Motor neuron (in vitro differentiated cells): Measurements from ENCODE around the gene NUMA1. TPM values are rescaled to one million over a fixed set of nuclear protein-coding genes. Genes with fewer than 3 reads are reported as not detected.

Experiments
- ATAC-seq, 8 experiments: fragments of 200-7000 bp; cut with Tn5 transposase; replicated peaks in 6 of 8; 2 replicates each; pipeline ENCODE4 v1.8.0; 2021; ENCODE audit warnings: mild to moderate bottlenecking in 8 of 8, moderate library complexity in 8 of 8
- H3K27ac ChIP-seq, 2 donors: fragments of 250-450 bp; sonication (Bioruptor Pico); 2 replicates each; pipeline ENCODE4 v1.9.0; 2021; ENCODE audit warnings: antibody characterized with exemption in 2 of 2, mild to moderate bottlenecking in 2 of 2, moderate library complexity in 1 of 2
- H3K4me1 ChIP-seq, 2 donors: fragments of 250-450 bp; sonication (Bioruptor Pico); replicated peaks in 1 of 2; 2 replicates each; pipeline ENCODE4 v1.6.1; 2021; ENCODE audit warnings: antibody characterized with exemption in 2 of 2, mild to moderate bottlenecking in 2 of 2, moderate library complexity in 1 of 2
- H3K4me3 ChIP-seq, 5 donors: fragments of 250-450 bp; sonication (Bioruptor Pico); 2 replicates each; pipeline ENCODE4 v1.9.0; 2021; ENCODE audit warnings: antibody characterized with exemption in 5 of 5, mild to moderate bottlenecking in 5 of 5, moderate library complexity in 4 of 5
- WGBS, 10 experiments: fragments of 450-650 bp; shearing (Covaris generic); methylation state at CpG; one replicate each; pipeline ENCODE4 v1.0.0; 2022; 5-methylcytosine and 5-hydroxymethylcytosine counted together
- in situ Hi-C, 9 experiments: fragments of 400-800 bp; cut with MboI; loops; one replicate each; pipeline ENCODE4 v1.15.0; 2021; ENCODE audit warnings: low sequenced_read_pairs in 9 of 9, low pct_unique_long_range_greater_than_20kb in 2 of 9; ENCODE audit not compliant: unreplicated experiment in 9 of 9
- total RNA-seq, 8 experiments: library from RNA; unstranded; fragments of 300-600 nt; gene quantifications; 2 replicates each; pipeline versions ENCODE4 v1.2.3 to v1.2.4, GENCODE V29; 2022

Gene NUMA1, protein sequence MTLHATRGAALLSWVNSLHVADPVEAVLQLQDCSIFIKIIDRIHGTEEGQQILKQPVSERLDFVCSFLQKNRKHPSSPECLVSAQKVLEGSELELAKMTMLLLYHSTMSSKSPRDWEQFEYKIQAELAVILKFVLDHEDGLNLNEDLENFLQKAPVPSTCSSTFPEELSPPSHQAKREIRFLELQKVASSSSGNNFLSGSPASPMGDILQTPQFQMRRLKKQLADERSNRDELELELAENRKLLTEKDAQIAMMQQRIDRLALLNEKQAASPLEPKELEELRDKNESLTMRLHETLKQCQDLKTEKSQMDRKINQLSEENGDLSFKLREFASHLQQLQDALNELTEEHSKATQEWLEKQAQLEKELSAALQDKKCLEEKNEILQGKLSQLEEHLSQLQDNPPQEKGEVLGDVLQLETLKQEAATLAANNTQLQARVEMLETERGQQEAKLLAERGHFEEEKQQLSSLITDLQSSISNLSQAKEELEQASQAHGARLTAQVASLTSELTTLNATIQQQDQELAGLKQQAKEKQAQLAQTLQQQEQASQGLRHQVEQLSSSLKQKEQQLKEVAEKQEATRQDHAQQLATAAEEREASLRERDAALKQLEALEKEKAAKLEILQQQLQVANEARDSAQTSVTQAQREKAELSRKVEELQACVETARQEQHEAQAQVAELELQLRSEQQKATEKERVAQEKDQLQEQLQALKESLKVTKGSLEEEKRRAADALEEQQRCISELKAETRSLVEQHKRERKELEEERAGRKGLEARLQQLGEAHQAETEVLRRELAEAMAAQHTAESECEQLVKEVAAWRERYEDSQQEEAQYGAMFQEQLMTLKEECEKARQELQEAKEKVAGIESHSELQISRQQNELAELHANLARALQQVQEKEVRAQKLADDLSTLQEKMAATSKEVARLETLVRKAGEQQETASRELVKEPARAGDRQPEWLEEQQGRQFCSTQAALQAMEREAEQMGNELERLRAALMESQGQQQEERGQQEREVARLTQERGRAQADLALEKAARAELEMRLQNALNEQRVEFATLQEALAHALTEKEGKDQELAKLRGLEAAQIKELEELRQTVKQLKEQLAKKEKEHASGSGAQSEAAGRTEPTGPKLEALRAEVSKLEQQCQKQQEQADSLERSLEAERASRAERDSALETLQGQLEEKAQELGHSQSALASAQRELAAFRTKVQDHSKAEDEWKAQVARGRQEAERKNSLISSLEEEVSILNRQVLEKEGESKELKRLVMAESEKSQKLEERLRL (N-terminal part only)
- 100 to 1,000 TPM in 3 of 8 experiments, 10 to 100 TPM in 5; 76.0 to 217 (median 95.6) TPM for total RNA-seq

DNA sequence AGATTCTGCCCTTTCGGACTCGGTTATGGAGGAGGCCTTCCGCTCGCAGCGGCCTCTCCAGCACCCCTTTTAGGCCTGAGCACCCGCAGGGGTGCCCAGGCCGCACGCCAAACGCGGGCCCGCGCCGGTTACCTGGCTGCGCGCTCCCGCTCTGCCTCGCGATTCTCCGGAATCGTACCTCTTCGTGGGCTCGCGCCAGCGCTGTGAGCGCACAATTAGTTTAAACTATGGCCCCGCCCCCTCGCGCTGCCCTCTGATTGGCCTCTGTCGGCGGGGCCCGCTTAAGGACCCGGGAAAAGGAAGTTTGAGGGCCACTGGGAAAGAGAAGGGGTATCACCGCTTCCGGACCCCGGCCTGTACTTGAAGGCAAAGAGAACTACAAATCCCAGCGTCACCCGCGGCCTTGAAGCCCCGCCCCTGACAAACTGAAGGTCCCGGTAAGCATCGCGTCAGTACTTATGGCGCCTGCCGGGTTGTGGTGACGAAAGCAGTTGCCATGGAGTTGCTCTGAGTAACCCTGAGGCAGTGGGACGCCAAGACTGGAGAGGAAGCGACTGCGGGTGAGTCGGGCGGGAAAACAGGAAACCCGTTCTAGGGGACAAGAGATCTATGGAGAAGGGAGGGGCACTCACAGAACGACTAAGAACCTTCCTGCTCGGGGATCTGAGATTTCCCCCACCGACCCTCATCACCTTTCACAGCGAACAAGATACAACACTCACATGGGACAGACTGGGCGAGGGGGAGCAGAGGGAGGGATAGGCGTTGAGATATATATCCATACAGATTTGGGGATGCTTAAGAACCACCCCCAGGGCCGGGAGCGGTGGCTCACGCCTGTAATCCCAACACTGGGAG lies at the start of gene NUMA1, which contains the start of gene LRRC51:
NUMA1 (minus strand) TSS at position 217 of the 858 bp plus-strand sequence. CDS start 44,599 bp downstream, outside the sequence.
LRRC51 (plus strand) TSS at position 525 of the 858 bp plus-strand sequence. CDS start 8,234 bp downstream, outside the sequence.
- WGBS, 10 experiments: 0 to 1% (median 0%) methylated on average over 4 to 29 of the region's 60 CpGs; no CpG with 5 or more reads in 3 of the 10 experiments
- ATAC-seq: peak; percentile 89 to 96 (median 95)
- H3K27ac ChIP-seq: peak within 1 kb of the TSS; percentile 73 to 79
- in situ Hi-C loops: loop anchor here in 1 of 9 experiments (10.0 kb wide), 1 partner anchor 56 kb away; no protein-coding TSS in a partner anchor
- peak within 1 kb of the TSS; percentile 52 to 68 (median 54) for H3K4me3 ChIP-seq
- peaks cover 5 to 6% of the 10 kb centered on the region in 2 donors for H3K4me1 ChIP-seq

DNA sequence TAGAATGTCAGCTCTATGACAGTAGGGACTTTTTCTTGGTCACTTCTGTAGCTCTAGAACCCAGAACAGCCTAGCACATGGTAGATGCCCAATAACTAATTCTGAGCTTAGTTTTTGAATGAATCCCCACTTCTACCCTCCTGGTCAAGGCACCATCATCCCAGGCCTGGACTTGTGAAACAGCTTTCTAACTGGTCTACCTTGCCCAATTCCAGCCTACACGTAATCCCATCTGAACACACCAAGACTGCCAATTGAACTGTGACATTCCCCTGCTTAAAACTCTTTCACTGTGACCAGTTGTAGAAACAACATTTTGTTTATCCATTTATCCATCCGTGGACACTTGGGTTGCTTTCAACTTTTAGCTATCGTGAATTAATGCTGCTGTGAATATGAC lies 49.0 kb upstream of the NUMA1 start:
- Histone ChIP-seq H3K27ac (no peak overlapping the region), H3K4me3 (no peak overlapping the region), H3K4me1 (no peaks in the 10 kb centered on the region)
- WGBS, 10 experiments: 20 to 94% (median 72%) methylated on average over 1 to 3 of the region's 3 CpGs; no CpG with 5 or more reads in 1 of the 10 experiments
- in situ Hi-C loops: no loop called here
- ATAC-seq: no peak

DNA sequence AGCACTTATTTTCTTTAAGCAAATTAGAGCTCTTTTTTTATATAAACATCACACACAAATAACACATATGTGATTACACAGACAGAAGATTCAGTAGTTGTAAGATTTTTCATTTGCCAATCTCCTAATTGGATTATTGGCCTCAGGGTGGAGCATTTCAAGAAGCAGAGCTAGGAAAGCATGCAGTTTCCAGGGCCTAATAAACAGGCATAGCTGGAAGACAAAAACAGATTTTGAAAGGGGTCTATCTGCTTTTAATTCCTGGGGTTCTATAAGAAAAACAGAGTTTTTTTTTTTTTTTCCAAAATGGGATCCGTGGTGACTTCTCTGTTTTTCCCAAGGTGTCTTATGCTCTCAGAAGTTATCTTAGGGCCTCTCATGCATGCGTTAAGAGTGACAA lies 47.6 kb upstream of the NUMA1 start:
- no peak overlapping the region for H3K4me3 ChIP-seq
- in situ Hi-C loops: no loop called here
- WGBS, 10 experiments: 25 to 89% (median 50%) methylated on average over 1 to 2 of the region's 2 CpGs; no CpG with 5 or more reads in 1 of the 10 experiments
- no peaks in the 10 kb centered on the region for H3K4me1 ChIP-seq
- no peak for ATAC-seq
- no peak overlapping the region for H3K27ac ChIP-seq

DNA sequence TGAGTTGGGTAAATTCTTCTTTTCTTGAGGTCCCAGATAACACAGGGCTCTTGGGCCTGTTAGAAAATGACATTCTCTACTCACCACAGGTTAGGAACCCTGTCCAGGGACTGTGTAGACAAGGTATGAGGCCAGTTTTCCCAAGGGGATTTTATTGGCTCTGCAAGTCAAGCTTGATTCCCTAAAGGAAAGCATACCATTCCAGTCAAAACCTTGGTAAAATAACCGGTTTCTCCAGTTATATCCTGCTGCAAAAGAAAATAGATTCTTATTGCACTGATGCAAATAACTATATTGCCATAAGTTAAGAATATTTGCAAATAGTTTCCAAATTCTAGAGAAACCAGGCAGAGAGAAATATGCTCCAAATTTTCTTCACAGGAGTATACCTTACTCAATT lies 45.6 kb upstream of the NUMA1 start:
- WGBS, 10 experiments: 0 to 80% (median 33%) methylated on average over 1 of the region's 1 CpG; no CpG with 5 or more reads in 3 of the 10 experiments

DNA sequence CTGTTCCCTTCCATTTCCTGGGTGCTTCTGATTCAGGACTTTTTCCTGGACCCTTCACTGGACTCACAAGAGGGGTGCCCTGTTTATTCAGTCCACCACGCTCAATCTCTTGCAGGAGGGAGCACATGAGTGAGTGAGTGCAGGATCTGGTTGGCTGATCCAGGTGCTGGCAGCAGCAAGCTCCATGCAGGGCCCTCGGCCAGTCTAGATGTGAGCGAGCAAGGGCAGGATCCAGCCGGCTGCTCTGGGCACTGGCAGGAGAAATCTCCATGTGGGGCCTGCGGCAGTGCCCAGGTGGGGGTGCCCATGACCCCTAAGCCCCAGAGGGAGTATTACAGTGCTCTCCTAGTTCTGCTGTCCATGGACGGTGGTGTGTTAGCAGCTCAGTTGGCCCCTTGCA lies 43.7 kb upstream of the NUMA1 start:
- WGBS, 10 experiments: 80% methylated on average over 1 to 2 of the region's 6 CpGs; no CpG with 5 or more reads in 8 of the 10 experiments
- no peak overlapping the region for H3K4me3 ChIP-seq
- H3K27ac ChIP-seq: no peak overlapping the region
- in situ Hi-C loops: no loop called here
- ATAC-seq: no peak
- peaks cover under 1 to 2% of the 10 kb centered on the region in 2 donors for H3K4me1 ChIP-seq

More for the DNA sequence above, 45.6 kb upstream of the NUMA1 start:
- H3K4me3 ChIP-seq: no peak overlapping the region
- no peak overlapping the region for H3K27ac ChIP-seq
- ATAC-seq: no peak
- in situ Hi-C loops: no loop called here
- H3K4me1 ChIP-seq: no peaks in the 10 kb centered on the region

DNA sequence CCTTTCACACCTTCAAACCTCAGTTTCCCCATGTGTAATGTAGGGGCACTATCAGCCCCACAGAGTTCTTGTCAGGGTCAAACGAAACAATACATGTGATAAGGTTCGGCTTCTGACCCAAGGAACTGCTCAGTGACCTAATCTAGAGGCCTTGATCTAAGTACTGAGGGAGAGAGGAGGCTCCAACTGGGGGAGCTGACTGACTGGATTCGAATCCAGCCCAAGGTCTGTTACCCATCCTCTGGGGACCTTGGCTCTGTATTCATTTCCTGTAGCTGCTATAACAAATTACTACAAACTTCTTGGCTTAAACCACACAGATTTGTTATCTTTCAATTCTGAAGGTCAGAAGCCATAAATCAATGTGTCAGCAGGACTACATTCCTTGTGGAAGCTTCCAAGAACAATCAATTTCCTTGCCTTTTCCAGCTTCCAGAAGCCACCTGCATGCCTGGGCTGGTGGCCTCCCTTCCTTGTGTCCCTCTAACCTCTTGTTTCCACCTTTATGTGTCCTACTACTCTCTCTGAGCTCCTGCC lies 42.8 kb upstream of the NUMA1 start:
- ATAC-seq: no peak
- Histone ChIP-seq H3K27ac (no peak overlapping the region), H3K4me3 (no peak overlapping the region), H3K4me1 (peaks cover 9 to 11% of the 10 kb centered on the region in 2 donors)
- in situ Hi-C loops: no loop called here
- 0 to 90% (median 55%) methylated on average over 1 to 3 of the region's 3 CpGs; no CpG with 5 or more reads in 4 of the 10 experiments for WGBS, 10 experiments

DNA sequence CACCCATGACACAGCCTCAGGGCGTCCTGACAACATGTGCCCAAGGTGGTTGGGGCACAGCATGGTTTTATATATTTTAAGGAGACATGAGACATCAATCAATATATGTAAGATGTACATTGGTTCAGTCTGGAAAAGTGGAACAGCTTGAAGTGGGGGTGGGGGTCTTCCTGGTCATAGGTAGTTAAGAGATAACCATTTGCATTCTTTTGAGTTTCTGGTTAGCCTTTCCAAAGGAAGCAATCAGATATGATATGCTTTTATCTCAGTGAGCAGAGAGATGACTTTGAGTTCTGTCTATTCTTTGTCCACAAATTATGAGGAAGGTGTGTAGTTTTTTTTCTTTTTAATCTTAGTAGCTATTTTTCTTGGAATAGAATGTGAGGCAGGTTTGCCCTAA lies 42.3 kb upstream of the NUMA1 start:
- WGBS, 10 experiments: 17 to 71% (median 60%) methylated on average over 1 of the region's 1 CpG; no CpG with 5 or more reads in 4 of the 10 experiments
- no peak for ATAC-seq
- in situ Hi-C loops: no loop called here
- peaks cover 15 to 17% of the 10 kb centered on the region in 2 donors for H3K4me1 ChIP-seq
- no peak overlapping the region for H3K27ac ChIP-seq
- no peak overlapping the region for H3K4me3 ChIP-seq

DNA sequence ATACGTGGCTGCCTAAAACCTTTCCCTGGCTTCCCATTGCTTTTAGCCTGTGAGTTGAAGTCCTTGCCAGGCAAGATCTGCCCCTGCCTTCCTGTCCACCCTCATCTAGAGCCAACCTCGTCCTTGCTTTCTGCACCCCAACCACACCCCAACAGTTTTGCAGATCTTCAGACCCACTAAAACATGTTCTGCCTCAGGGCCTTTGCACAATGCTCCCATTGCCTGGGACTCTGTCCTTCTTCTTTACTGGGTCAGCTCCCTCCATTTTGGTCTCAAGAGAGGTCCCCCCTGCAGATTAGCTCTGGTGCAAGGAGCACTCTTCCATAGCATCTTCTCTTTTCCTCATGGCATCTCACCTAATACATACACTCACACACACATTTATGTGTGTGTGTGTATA lies 40.6 kb upstream of the NUMA1 start:
- Histone ChIP-seq H3K4me3 (no peak overlapping the region), H3K4me1 (peaks cover 16 to 18% of the 10 kb centered on the region in 2 donors), H3K27ac (no peak overlapping the region)
- WGBS, 10 experiments: 50 to 100% (median 100%) methylated on average over 1 to 2 of the region's 2 CpGs; no CpG with 5 or more reads in 5 of the 10 experiments
- in situ Hi-C loops: no loop called here
- ATAC-seq: no peak

DNA sequence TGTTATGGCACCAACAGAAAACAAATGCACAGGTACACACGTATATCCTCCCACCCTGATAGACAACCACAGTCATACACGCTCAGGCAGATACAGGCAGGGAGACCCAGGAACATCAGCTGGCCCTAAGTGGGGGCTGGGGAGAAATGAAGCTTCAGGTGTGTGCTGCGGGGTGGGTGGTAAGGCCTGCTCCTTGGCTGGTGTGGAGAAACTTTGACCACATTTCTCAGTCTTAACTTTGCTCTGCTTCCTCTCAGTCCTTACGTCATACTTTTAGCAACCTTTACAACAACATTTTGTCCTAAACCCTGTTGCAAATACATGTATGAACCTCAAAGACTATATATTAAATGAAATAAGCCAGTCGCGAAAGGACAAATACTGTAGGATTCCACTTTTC lies 38.9 kb upstream of the NUMA1 start:
- H3K4me3 ChIP-seq: no peak overlapping the region
- peaks cover 16 to 18% of the 10 kb centered on the region in 2 donors for H3K4me1 ChIP-seq
- peak overlapping the region in 1 of 2 donors; percentile 12 for H3K27ac ChIP-seq
- in situ Hi-C loops: no loop called here
- WGBS, 10 experiments: 30 to 100% (median 89%) methylated on average over 1 to 5 of the region's 6 CpGs; no CpG with 5 or more reads in 1 of the 10 experiments
- peak in 4 of 8 experiments; percentile 13 to 28 (median 16) for ATAC-seq

DNA sequence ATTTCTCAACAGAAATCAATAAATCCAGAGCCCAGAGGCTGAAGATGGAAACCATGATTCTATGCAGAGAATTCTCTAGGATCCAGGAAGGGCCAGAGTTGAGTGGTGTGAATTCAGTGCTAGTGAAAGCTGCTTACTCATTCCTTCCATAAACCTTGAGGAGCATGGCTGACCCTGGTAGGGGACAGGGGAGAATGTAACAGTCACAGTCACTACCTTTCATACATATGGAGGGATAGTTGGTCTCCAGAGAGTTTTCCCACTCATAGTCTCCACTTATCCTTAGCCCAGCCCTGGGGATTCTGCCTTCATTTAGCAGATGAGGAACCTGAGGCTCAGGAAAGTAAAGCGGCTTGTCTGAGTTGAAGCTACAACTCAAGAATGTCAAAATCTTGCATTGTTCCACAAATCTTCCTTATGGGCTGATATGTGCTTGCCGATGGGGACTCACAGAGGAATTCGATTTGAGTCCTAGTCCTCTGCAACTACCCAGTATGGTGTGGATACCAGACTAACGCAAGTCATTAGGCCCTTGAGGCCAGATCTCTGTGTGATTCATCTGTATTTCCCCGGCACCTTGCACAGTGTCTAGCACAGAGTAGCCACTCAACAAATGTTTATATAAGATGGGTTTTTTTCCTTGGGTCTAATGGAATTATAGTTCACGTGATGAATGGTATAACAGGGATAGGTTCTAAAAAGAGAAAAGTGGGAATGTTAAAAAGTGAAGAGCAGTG lies 35.8 kb upstream of the NUMA1 start:
- in situ Hi-C loops: no loop called here
- H3K4me1 ChIP-seq: peaks cover 21 to 26% of the 10 kb centered on the region in 2 donors
- ATAC-seq: no peak
- no peak overlapping the region for H3K4me3 ChIP-seq
- H3K27ac ChIP-seq: no peak overlapping the region
- WGBS, 10 experiments: 63 to 100% (median 89%) methylated on average over 1 to 6 of the region's 6 CpGs; no CpG with 5 or more reads in 1 of the 10 experiments

DNA sequence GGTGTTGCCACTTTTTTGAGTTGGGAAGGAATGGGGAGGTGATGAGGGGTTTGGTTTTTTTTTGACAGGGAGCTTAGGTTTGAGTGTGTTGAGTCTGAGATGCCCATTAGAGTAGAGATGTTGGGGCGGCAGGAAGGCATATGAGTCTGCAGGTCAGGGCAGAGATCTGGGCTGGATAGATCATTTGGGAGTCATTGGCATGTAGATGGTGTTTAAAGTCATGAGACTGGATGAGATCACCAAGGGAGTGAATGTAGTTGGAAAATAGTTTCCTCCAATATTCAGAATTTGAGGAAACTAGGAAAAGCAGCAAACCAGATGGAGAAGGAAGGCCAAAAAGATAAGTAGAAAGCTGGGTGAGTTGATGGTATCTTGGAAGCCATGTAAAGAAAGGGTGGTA lies 34.2 kb upstream of the NUMA1 start:
- 29 to 100% (median 80%) methylated on average over 1 of the region's 1 CpG; no CpG with 5 or more reads in 6 of the 10 experiments for WGBS, 10 experiments
- peak in 1 of 8 experiments; percentile 0 for ATAC-seq
- in situ Hi-C loops: no loop called here
- Histone ChIP-seq H3K4me1 (peaks cover 21 to 26% of the 10 kb centered on the region in 2 donors), H3K4me3 (no peak overlapping the region), H3K27ac (no peak overlapping the region)
